Measurements from ENCODE around the gene MMAB. TPM values are rescaled to one million over a fixed set of nuclear protein-coding genes. Genes with fewer than 3 reads are reported as not detected.

The MMAB gene
- total RNA-seq = 15.9 TPM
- polyA plus RNA-seq = 26.7 TPM

DNA sequence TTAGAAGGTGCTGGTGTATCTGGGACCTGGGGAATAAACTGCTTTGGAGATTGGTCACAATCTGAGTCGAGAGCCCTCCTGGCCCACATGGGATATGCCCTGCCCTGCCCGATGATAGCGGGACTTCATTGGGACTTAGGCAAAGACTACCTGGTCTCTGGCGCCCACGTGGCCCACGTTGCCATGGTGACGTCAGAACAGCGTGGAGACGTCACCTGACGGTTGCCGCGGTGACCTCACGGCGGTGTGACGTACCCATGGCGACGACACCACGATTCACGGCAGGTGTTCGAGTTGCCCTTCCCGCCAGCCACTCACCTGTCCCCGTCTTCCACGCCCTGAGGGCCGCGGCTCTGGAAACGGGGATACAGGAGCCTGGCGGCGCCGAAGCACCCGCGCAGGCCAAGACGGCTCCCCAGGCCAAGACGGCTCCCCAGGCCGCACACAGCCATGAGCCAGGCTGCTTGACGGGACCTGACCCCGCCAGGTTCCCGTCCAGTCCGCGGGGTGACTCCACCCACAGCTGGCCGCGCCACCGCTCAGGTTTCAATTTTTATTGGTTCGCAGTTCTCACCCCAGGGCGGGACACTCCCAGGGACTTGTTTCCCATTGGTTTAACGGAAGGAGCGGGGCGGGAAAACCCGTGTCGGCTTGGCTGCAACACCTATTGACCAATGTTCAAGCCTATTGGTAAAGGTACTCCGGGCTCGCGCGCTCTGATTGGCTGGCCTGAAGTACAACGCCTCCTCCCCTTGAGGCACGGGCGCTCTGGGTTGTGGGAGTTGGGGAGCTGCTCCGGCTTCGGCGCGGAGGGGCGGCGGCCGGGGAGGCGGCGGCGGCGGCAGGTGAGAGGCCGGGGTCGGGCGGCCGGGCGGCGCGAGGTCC is at the start of gene MMAB, which contains the start of gene MVK:
MMAB (minus strand) TSS at position 476 of the 885 bp plus-strand sequence; CDS start at position 452, 24 bp downstream.
MVK (plus strand) TSS at position 766 of the 885 bp plus-strand sequence. CDS start 1,029 bp downstream, outside the sequence.
- DNase-seq (ENCODE audit: extremely low spot score) = peak; percentile 98
- H3K4me3 ChIP-seq (ENCODE audit: low read depth, low read length) = peak within 1 kb of the TSS; percentile 69
- peaks cover under 1% of the 10 kb centered on the region for H3K36me3 ChIP-seq (ENCODE audit: insufficient read depth)
- WGBS = under 1% methylated on average over 74 of the region's 74 CpGs
- H3K27ac ChIP-seq (ENCODE audit: low read depth) = peak within 1 kb of the TSS; percentile 58
- no peaks in the 10 kb centered on the region for H3K4me1 ChIP-seq (ENCODE audit: insufficient read depth)

DNA sequence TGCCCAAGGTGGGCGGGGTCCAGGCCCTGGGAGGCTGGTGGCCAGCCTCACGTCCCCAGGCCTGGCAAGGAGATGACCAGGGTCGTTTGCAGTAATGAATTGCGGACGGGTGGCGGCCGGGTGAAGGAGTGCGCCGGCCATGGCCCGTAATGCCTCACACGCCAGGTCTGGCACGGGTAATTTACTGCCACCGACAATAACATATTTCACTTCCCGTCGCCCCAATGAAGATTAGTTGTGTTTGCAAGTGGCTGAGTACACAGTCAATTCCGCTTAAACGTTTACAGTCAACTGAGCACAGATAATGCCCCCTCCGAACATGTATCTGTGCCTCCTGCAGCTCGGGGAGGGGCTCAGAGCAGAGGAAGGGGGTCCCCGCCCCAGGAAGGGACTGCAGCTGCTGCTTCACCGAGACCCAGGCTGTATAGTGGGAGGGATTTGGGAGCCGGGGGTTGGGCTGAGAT is 48.6 kb upstream of the MMAB start:
- no peak for DNase-seq (ENCODE audit: extremely low spot score)
- Histone ChIP-seq H3K4me3 (ENCODE audit: low read depth, low read length) (no peak overlapping the region), H3K36me3 (ENCODE audit: insufficient read depth) (no peaks in the 10 kb centered on the region), H3K27ac (ENCODE audit: low read depth) (no peak overlapping the region), H3K4me1 (ENCODE audit: insufficient read depth) (no peaks in the 10 kb centered on the region)
- 17% methylated on average over 22 of the region's 22 CpGs for WGBS

DNA sequence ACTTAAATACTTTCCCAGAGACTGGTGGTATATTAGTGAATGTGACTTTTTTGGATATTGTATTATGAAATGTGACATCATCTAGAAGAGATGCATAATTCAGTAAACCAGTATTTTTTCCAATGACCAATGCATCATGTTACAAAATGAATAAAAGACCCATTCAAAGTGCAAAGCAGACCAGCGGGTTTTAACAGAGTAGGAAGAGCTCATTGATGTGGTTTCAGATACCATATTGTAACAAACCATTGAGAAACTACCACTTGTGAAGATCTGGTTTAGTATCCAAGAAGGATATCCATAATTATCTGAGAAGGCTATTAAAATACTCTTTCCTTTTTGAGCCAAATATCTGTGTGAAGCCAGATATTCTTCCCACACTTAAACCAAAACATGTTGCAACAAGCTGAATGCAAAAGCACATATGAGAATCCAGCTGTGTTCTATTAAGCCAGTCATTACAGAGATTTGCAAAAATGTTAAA is 47.9 kb upstream of the MMAB start:
- no peak overlapping the region for H3K27ac ChIP-seq (ENCODE audit: low read depth)
- H3K36me3 ChIP-seq (ENCODE audit: insufficient read depth) = no peaks in the 10 kb centered on the region
- WGBS = 29% methylated on average over 1 of the region's 1 CpG
- no peaks in the 10 kb centered on the region for H3K4me1 ChIP-seq (ENCODE audit: insufficient read depth)
- H3K4me3 ChIP-seq (ENCODE audit: low read depth, low read length) = no peak overlapping the region
- DNase-seq (ENCODE audit: extremely low spot score) = no peak

DNA sequence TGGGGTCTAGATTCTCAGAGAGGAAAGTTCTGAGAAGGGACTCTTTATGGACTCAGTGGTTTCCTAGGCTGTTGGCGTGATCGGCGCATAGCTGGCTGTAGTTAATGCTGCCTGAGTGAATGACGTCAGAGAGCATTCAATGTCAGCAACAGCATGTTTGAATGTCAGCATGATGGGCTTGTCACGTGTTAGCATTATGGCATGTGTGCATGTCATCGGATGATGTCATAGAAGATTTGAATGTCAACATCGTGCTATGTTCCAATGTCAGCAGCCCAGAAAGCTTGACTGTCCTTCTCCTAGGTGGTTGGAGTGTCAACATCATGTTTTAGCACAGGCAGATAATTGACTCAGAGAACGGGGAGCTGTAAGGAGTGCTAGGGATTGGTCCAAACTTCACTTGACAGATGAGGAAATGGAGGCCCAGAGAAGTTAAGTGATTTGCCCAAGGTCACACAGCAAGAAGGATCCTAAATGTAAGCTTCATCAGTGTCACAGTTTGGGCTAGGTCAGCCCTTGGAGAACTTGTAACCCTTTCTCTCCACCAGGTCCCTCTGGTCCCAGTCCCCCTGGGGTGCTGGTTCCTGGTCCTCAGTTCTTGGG is 45.8 kb upstream of the MMAB start:
- no peak overlapping the region for H3K27ac ChIP-seq (ENCODE audit: low read depth)
- DNase-seq (ENCODE audit: extremely low spot score) = no peak
- 88% methylated on average over 8 of the region's 8 CpGs for WGBS
- no peak overlapping the region for H3K4me3 ChIP-seq (ENCODE audit: low read depth, low read length)
- H3K4me1 ChIP-seq (ENCODE audit: insufficient read depth) = no peaks in the 10 kb centered on the region
- no peaks in the 10 kb centered on the region for H3K36me3 ChIP-seq (ENCODE audit: insufficient read depth)

DNA sequence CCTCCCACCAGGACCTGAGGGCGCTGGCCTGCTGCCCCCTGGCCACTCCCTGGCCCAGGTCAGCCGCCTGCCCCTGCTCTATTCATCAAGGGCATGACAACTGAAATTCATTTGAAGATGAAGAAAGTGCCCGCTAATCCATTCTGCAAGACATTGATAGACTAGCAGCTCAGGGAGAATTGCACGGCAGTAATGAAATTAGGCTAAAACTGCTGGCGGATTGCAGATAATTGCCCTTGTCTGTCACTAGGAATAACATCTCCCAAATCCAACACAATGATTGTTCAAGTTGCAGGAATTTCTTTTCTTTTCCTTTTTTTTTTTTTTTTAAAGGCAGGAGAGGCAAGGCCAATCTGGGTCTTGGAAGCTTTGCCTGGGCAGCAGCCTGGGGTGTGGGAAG is 44.8 kb upstream of the MMAB start:
- no peaks in the 10 kb centered on the region for H3K36me3 ChIP-seq (ENCODE audit: insufficient read depth)
- no peak overlapping the region for H3K4me3 ChIP-seq (ENCODE audit: low read depth, low read length)
- 91% methylated on average over 5 of the region's 5 CpGs for WGBS
- no peak overlapping the region for H3K27ac ChIP-seq (ENCODE audit: low read depth)
- DNase-seq (ENCODE audit: extremely low spot score) = no peak
- no peaks in the 10 kb centered on the region for H3K4me1 ChIP-seq (ENCODE audit: insufficient read depth)

DNA sequence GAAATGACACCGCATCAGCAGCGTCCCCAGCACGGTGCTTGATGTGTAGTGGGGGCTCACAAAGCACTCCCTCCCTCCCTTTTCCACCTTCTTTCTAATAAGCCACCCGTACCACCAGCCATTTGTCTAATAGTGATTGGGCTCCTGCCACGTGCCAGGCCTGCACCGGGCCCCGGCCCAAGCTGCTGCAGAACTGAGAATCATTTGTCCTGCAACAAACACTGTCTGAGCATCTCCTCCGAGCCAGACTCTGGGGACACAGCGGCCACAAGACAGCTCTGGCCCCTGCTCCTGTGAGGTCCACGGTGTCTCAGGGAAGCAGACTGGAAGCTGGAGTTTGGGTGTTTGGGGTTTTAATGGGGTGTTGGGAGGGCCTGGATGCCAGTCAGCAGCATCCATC is 44.2 kb upstream of the MMAB start:
- Histone ChIP-seq H3K4me1 (ENCODE audit: insufficient read depth) (no peaks in the 10 kb centered on the region), H3K27ac (ENCODE audit: low read depth) (no peak overlapping the region), H3K4me3 (ENCODE audit: low read depth, low read length) (no peak overlapping the region), H3K36me3 (ENCODE audit: insufficient read depth) (no peaks in the 10 kb centered on the region)
- 76% methylated on average over 10 of the region's 10 CpGs for WGBS
- no peak for DNase-seq (ENCODE audit: extremely low spot score)

DNA sequence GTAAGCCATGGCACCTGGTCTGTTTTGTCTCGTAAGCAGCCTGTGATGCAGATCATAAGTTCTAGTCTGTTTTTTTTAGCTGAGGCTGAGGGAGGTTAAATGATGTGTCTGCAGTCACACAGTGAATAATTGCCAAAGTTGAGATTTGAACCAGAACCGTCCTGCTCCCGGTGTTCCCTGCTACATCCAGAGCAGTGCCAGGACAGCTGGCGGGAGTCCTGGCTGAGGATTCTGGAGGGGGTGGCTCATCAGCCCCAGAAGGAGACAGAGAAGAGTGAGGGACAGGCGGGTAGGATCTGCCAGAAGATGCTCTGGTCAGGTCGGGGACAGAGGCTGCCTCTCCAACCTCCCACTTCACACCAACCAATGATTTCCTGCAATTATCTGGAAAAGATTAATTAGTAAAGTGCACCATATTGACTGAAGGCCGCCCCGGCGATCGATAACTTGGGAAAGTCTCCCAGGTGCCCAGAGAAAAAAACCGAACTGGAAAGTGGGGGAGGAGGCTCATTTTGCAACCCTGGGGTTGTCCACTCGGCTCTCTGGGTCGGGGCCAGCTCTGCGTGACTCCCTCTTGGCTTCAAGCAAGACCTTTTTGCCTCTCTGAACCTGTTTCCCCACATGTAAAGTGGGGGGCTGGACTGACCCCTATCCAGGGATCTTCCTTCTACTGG is 42.4 kb upstream of the MMAB start:
- H3K27ac ChIP-seq (ENCODE audit: low read depth) = no peak overlapping the region
- H3K4me1 ChIP-seq (ENCODE audit: insufficient read depth) = no peaks in the 10 kb centered on the region
- no peaks in the 10 kb centered on the region for H3K36me3 ChIP-seq (ENCODE audit: insufficient read depth)
- H3K4me3 ChIP-seq (ENCODE audit: low read depth, low read length) = no peak overlapping the region
- WGBS = 57% methylated on average over 14 of the region's 14 CpGs
- DNase-seq (ENCODE audit: extremely low spot score) = no peak

DNA sequence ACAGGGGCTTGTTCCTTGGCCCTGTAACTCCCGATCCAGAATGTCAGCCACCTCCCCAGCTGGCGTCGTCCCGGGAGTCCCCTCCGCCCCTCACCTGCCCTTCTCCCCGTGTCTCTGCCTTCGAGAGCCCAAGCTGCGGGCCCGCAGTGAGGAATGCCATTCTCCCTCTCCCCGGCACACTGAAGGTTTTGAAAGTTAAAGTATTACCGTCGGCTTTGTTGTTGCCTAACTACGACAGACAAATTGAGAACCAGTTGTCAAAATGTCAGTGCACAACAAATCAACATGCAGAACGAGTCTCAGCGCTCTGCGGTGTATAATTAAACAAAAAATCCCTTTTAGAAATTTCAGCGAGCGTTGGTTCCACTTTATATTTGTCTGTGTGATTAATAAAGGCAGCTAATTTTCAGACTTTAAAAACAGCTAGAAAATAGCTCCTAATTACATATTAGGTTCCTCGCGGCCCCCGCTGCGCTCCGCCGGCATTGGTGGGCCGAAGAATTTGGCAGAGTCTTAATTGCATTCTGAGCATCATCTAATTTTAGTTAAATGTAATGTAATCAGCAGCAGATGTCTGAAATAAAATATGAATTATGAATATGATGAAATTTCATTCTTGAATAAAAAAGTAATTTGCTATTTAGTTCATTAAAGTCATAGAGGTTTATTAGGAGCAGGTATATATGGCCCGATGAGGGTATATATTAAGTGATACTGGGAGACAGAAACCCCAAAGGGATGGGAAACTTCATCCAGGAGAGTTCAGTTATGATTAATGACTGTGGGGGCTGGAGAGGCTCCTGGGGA is 40.5 kb upstream of the MMAB start:
- DNase-seq (ENCODE audit: extremely low spot score) = no peak
- H3K4me1 ChIP-seq (ENCODE audit: insufficient read depth) = no peaks in the 10 kb centered on the region
- WGBS = 63% methylated on average over 26 of the region's 26 CpGs
- H3K36me3 ChIP-seq (ENCODE audit: insufficient read depth) = no peaks in the 10 kb centered on the region
- no peak overlapping the region for H3K4me3 ChIP-seq (ENCODE audit: low read depth, low read length)
- no peak overlapping the region for H3K27ac ChIP-seq (ENCODE audit: low read depth)

DNA sequence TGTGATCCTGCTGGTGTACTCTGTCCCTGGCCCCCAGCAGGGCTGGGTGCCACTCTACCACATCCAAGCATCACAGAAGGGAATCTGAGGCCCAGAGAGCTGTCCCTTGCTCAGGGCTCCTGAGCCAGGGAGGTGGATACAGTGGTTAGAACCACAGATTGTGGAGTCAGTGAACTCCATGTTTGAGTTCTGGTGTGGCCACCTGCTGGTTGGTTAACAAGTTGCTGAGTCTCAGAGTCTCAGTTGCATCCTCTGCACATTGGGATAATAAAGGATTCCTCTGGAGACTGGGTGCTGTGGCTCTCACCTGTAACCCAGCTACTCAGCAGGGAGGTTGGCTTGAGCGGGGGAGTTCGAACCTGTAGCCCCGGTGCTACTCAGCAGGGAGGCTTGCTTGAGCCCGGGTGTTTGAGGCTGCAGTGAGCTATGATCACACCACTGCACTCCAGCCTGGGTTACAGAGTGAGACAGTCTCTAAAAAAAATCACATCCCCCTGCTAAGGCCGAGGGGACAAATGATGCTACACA is 39.7 kb upstream of the MMAB start:
- DNase-seq (ENCODE audit: extremely low spot score) = no peak
- Histone ChIP-seq H3K4me1 (ENCODE audit: insufficient read depth) (no peaks in the 10 kb centered on the region), H3K4me3 (ENCODE audit: low read depth, low read length) (no peak overlapping the region), H3K27ac (ENCODE audit: low read depth) (no peak overlapping the region), H3K36me3 (ENCODE audit: insufficient read depth) (no peaks in the 10 kb centered on the region)
- 53% methylated on average over 5 of the region's 5 CpGs for WGBS

DNA sequence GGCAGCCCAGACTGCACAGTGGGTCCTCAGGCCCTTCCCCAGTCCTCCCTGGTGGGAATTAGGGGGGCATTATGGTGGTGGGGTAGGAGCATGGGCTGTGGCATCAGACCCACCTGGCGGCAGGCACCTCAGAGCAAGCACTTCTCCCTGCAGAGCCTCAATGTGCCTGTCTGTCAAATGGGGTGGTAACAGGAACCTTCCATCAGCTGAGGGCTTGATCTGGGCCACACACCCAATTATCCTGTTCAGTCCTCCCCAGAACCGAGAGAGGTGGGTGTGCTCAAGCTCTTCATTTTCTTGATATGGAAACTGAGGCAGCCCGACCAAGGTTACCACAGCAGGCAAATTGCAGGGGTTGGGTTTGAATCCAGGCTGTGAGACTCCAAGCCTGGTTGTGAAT is 38.7 kb upstream of the MMAB start:
- H3K4me1 ChIP-seq (ENCODE audit: insufficient read depth) = no peaks in the 10 kb centered on the region
- DNase-seq (ENCODE audit: extremely low spot score) = no peak
- no peak overlapping the region for H3K4me3 ChIP-seq (ENCODE audit: low read depth, low read length)
- H3K36me3 ChIP-seq (ENCODE audit: insufficient read depth) = no peaks in the 10 kb centered on the region
- 92% methylated on average over 3 of the region's 3 CpGs for WGBS
- H3K27ac ChIP-seq (ENCODE audit: low read depth) = no peak overlapping the region

DNA sequence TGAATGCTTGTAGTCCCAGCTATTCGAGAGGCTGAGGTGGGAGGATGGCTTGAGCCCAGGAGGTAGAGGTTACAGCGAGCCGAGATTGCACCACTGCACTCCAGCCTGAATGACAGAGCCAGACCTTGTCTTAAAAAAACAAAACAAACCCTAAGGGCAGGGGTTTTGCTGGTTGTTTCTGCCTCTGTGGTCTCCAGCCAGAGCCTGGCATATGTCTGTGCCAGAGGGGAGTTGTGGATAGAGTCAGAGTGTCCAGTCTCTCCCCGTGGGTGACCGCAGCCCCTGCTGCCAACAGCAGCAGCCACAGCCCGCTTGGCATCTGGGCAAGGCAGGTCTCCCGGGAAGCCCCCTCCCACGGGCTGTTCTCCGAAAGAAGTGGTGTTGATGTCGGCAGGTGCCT is 37.9 kb upstream of the MMAB start:
- Histone ChIP-seq H3K27ac (ENCODE audit: low read depth) (no peak overlapping the region), H3K4me1 (ENCODE audit: insufficient read depth) (no peaks in the 10 kb centered on the region), H3K4me3 (ENCODE audit: low read depth, low read length) (no peak overlapping the region), H3K36me3 (ENCODE audit: insufficient read depth) (no peaks in the 10 kb centered on the region)
- 66% methylated on average over 10 of the region's 10 CpGs for WGBS
- no peak for DNase-seq (ENCODE audit: extremely low spot score)

DNA sequence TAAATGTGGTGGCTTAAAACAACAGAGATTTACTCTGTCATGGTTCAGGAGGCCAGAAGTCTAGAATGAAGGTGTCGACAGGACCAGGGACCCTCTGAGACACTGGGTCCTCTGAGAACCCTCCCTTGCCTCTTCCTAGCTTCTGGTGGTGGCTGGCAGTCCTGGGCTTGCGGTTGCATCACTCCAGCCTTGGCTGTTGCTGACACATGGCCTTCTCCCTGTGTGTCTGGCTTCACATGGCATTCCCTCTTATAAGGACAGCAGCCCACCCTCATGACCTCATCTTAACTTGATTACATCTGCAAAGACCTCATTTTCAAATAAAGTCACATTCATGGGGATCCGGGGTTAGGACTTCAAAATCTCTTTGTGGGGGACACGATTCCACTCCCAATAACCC is 37.2 kb upstream of the MMAB start:
- Histone ChIP-seq H3K4me3 (ENCODE audit: low read depth, low read length) (no peak overlapping the region), H3K36me3 (ENCODE audit: insufficient read depth) (no peaks in the 10 kb centered on the region), H3K27ac (ENCODE audit: low read depth) (no peak overlapping the region), H3K4me1 (ENCODE audit: insufficient read depth) (no peaks in the 10 kb centered on the region)
- WGBS = 87% methylated on average over 4 of the region's 4 CpGs
- no peak for DNase-seq (ENCODE audit: extremely low spot score)

DNA sequence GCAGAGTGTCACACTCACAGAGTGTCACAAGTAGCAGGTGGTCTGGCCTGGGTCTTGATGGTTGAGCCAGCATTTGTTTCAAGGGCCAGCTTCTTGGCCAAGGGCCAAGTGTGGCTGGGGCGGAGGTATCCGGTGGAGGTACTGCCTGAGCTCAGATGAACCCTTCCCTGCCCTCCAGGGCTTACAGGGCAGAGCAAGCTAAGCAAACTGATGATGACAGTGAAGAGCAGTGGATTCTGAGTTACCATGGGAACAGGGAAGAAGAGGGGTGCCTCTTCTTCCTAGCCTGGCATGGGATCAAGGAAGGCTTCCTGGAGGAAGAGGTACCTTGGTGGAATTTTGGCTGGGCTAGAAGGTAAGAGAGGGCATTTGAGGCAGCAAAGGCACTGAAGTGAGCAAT is 36.0 kb upstream of the MMAB start:
- no peak overlapping the region for H3K27ac ChIP-seq (ENCODE audit: low read depth)
- 65% methylated on average over 2 of the region's 2 CpGs for WGBS
- no peaks in the 10 kb centered on the region for H3K4me1 ChIP-seq (ENCODE audit: insufficient read depth)
- no peak overlapping the region for H3K4me3 ChIP-seq (ENCODE audit: low read depth, low read length)
- H3K36me3 ChIP-seq (ENCODE audit: insufficient read depth) = no peaks in the 10 kb centered on the region
- DNase-seq (ENCODE audit: extremely low spot score) = no peak

Measured in urinary bladder (tissue), 4 donors.